HG03280 (cell line): ENCODE data around the gene C1orf167.

Experiments
- ATAC-seq: cut with Tn5 transposase; IDR thresholded peaks from one replicate; pipeline ENCODE4 v1.9.1; 2021; ENCODE audit warnings: mild to moderate bottlenecking, moderate library complexity; ENCODE audit not compliant: unreplicated experiment

The C1orf167 gene

GRCh38 chr1:11784256-11784992 is 22.4 kb downstream of the C1orf167 start:
- ATAC-seq = no peak

GRCh38 chr1:11784993-11785769 is 23.2 kb downstream of the C1orf167 start:
- ATAC-seq = no peak

GRCh38 chr1:11786168-11786567 is 24.2 kb downstream of the C1orf167 start:
- ATAC-seq = no peak

DNA sequence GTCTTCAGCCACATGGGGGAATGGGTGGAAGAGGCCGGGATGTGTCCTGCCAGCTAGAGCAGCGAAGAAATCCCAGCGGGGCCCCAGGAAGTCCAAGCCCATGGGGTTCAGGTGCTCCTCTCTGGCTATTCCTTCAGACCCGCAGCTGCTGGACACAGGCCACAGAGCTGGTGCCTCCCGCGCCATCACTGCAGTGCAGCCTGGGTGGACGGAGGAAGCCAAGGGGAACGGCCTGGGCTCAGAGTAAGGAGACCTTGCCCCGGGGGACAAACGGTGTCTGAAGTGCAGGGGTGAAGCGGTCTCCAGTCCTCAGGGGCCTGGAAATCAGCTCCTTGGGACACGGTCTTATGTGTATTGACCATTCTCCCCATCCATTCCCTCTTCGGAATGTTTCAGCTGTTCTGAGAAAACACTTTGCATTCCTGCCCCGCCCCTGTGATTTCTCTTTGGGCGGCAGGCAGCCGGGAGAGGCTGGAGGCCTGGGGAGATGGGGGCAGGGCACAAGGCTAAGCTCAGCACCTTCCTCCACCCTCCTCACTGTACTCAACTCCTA is 25.3 kb downstream of the C1orf167 start:
- ATAC-seq = no peak

DNA sequence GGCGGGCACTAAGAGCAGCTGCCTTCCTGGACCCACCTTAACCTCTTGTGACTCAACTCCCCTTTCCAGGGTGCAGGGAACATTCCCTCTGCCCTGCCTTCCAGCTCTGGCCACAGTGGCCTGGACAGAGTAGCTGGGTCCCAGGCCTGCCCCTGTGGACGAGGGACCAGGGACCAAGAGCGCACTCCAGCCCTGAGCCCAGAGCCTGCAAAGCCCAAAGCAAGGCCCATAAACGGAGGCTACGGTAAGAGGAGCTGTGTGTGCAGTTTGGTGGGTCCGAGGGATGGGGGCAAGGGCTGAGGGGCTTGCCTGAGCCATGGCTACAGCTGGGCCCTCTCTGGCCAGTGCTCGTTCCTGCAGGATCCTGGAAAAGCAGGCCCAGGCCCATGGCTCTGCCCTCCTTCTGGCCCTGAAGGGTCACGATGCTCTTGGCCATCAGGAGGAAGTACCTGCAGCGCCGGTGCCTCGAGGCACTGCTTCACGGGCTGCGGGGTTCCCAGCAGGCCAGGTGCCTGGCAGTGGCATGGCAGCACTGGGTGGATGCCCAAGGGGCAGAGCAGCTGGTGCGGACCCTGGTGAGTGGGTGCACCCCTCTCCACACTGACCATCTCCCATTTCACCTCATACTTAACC is 25.9 kb downstream of the C1orf167 start:
- ATAC-seq = no peak

DNA sequence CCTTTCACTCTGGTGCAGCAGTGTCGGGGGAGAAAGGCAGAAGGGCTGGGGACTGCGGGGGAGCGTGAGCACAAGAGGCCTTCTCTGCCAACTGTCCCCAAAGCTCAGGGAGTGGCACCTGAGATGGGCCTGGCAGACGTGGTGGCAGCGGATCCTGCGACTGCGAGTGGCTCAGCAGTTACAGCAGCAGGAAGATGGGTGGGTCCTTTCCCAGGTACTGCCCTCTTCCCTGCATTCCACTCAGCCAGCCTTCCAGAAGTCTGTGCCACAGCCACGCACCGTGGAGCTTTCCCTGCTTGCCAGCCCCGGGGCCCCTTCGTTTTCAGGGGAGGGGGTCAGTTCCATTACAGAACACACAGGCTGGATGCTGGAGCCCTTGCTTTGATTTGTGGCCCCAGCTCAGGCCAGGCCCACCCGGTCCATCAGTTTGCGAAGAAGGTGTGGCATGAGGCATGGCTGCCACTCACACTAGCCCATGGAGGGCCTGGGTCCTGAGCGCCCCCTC is 26.6 kb downstream of the C1orf167 start:
- ATAC-seq = no peak

- no peak for ATAC-seq
These were observed 27.4 kb downstream of the C1orf167 start for GRCh38 chr1:11789126-11790067.

DNA sequence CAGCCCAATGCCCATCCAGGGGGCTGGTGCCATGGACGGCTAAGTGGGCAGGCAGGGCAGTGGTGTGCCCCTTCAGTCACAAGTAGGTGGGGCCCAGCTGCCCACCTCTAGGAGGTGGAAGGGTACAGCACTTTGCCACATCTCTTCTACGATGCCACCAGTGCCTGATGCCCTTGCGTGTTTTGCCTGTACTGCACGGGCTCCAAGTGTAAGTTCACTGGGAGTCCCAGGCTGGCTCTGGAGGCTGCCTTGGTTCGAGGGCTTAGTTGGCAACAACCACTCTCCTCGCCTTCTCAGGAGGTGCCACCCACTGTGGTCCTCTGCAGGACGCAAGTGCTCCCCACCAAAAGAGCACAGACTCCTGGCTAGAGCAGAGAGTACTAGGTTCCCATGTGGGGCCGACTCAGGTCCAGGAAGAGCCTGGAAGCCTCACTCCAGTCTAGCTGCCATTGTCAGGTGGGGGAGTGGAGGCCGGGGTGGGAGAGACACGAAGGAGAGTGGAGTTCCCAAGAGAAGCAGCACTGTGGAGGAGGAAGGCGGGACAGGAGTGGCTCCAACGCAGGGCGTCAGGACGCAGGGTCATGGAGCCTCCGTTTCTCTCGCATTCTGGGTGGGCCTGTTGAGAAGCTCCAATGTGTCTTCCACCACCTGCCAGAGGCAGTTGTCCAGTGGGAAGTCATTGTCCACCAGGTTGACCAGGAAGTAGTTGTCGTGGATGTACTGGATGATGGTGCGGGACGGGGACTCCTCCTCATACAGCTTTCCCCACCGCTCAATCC is 28.3 kb downstream of the C1orf167 start:
- no peak for ATAC-seq

DNA sequence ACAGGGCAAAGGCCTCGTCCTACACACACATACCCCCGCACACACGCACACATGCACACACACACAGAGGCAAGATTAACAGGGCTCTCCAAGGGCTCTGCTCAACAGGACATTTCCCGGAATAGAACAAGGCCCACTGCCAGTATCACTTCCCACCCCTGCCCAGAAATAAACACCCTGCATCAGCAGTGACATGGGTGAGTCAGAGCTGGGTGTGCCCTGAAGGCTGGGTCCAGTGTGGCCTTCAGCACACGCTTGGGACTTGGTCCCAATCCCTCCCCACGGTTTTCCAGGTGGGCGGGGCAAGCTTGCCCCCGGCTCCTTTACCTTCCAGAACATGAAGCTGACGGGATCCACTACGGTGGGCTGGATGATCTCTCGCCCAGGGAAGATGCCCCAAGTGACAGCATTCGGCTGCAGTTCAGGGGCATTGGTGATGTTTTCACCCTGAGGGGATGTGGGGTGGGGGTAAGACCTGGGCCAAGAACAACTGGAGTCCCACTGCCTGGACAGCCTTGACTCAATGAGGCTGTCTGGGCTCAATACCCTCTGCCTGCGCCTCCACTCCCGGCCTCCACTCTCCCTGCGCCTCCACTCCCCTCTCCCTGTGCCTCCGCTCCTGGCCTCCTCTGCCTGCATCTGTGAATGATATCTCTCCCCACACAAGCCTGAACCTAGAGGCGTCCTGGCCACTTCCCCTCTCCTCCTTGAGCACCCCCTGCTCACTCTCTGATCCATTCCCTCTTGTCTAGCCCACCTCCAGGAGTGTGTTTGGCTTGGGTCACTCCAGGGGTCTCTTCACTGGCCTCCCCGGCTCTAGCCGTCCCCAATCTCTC is 29.1 kb downstream of the C1orf167 start:
- ATAC-seq = no peak

DNA sequence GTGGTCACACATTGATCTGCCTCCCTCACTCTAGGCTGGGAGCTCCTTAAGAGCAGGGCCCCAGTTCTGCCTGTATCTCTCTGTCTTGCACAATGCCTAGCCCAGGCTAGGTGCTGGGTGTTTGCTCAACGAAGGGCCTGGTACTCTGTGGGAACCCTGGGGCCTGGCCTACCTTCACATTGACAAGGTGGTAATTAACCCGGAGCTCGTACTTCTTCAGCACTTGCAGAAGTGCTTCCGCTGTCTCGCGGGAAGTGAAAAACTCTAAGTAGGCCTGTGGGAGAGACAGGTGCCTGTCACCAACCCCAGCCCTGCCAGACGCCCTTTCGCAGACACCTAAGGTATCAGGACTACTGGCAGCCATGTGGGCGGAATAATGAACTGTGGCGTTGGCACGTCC is 30.1 kb downstream of the C1orf167 start:
- no peak for ATAC-seq

GRCh38 chr1:11793819-11794218 is 31.8 kb downstream of the C1orf167 start:
- no peak for ATAC-seq

GRCh38 chr1:11794446-11795237 is 32.6 kb downstream of the C1orf167 start:
- no peak for ATAC-seq

DNA sequence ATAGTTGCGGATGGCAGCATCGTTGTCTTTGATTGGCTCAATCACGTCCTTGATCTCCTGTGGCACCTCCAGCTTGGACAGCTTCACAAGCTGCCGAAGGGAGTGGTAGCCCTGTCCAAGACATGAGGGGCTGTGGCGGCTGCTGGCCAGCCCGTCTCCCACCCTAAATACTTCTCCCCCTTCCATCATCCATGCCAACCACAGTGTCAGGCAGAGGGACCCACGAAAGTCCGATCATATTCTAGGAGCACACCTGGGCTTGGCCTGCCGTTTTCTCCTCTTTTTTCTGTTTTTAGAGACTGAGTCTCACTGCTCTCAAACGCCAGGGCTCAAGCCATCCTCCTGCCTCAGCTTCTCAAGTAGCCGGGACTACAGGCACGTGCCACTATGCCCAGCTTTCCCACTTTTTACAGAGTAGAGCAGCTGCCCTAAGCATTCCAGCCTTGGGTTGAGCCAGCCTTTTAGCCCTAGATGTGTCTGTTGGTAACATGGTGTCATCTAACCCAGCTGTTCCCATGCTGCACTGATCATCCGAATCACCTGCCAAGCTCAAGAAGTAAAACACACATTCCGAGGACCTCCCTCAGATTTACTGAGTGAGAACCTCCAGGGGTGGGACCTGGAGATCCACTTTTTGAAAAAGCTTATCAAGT is 33.4 kb downstream of the C1orf167 start:
- no peak for ATAC-seq

DNA sequence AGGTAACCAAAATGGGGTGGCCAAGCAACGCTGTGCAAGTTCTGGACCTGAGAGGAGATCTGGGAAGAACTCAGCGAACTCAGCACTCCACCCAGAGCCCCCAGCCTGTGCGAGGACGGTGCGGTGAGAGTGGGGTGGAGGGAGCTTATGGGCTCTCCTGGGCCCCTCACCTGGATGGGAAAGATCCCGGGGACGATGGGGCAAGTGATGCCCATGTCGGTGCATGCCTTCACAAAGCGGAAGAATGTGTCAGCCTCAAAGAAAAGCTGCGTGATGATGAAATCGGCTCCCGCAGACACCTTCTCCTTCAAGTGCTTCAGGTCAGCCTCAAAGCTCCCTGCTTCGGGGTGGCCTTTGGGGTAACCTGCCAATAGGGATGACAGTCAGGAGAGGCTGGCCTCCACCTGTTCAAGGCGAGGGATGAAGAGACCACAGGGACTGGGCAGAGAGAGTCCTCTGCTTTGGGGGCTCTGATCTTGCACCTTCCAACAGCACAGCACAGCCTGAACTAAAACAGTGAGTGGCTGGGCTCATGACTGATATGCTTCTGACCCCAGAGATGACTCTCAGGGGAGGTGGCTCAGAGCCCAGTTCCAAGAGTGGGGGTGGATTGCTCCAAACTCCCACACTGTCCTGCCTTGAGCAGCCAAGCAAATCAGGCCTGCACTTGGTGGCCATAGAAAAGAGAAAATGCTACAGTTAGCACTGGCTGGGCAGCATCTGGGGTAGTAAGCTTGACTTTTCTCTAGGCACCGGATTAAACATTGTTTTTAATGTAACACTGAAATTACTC is 34.2 kb downstream of the C1orf167 start:
- no peak for ATAC-seq

GRCh38 chr1:11797525-11798216 is 35.7 kb downstream of the C1orf167 start:
- no peak for ATAC-seq

GRCh38 chr1:11799099-11799498 is 37.1 kb downstream of the C1orf167 start:
- no peak for ATAC-seq
